SU-DHL-6 (cell line): ENCODE results near the gene ZFYVE1.

ENCODE experiments used
- H2AFZ ChIP-seq: fragments of 200-600 bp; sonication (generic); 2 replicates; pipeline ENCODE4 v1.6.1; 2014; ENCODE audit warnings: low read depth, mild to moderate bottlenecking, moderate library complexity, mixed read lengths, antibody characterized with exemption, low read length; ENCODE audit not compliant: severe bottlenecking
- H3F3A ChIP-seq: fragments of 200-600 bp; shearing (Covaris generic); 2 replicates; pipeline ENCODE4 v1.6.0; 2016; ENCODE audit warnings: antibody characterized with exemption, mild to moderate bottlenecking; ENCODE audit not compliant: insufficient read depth
- H3K27ac ChIP-seq: fragments of 200-600 bp; sonication (generic); 2 replicates; pipeline ENCODE4 v1.5.1; 2016; ENCODE audit warnings: low read depth, mild to moderate bottlenecking, low read length, moderate library complexity, mixed read lengths
- H3K27me3 ChIP-seq: fragments of 200-600 bp; sonication (generic), shearing (Covaris generic); 2 replicates; pipeline ENCODE4 v1.6.0; 2014; ENCODE audit warnings: mild to moderate bottlenecking, low read length
- H3K36me3 ChIP-seq: fragments of 200-600 bp; sonication (generic); 2 replicates; pipeline ENCODE4 v1.6.1; 2014; ENCODE audit warnings: mild to moderate bottlenecking, low read length, mixed read lengths
- H3K4me2 ChIP-seq: fragments of 300-600, 200-600 bp; shearing (Covaris generic), sonication (generic); 2 replicates; pipeline ENCODE4 v1.6.0; 2014; ENCODE audit warnings: low read length, low read depth, mild to moderate bottlenecking; ENCODE audit not compliant: poor library complexity, severe bottlenecking
- H3K4me3 ChIP-seq: fragments of 200-600 bp; sonication (generic); 2 replicates; pipeline ENCODE4 v1.5.1; 2014; ENCODE audit warnings: antibody characterized with exemption, low read length, mild to moderate bottlenecking, mixed read lengths; ENCODE audit not compliant: insufficient read depth, poor library complexity, severe bottlenecking
- H3K79me2 ChIP-seq: fragments of 200-600 bp; sonication (generic); 2 replicates; pipeline ENCODE4 v1.6.1; 2014; ENCODE audit warnings: mild to moderate bottlenecking, low read length, moderate library complexity; ENCODE audit not compliant: insufficient read depth
- H3K9ac ChIP-seq: fragments of 200-600 bp; sonication (generic); 2 replicates; pipeline ENCODE4 v1.7.0; 2014; ENCODE audit warnings: mild to moderate bottlenecking, low read length
- H3K9me2 ChIP-seq: fragments of 200-600 bp; sonication (generic); replicated peaks from 2 replicates; pipeline ENCODE4 v1.6.1; 2014; ENCODE audit warnings: low read length; ENCODE audit not compliant: insufficient read depth
- H3K9me3 ChIP-seq: fragments of 200-600 bp; sonication (generic); 2 replicates; pipeline ENCODE4 v1.6.1; 2014; ENCODE audit warnings: low read length, mixed read lengths; ENCODE audit not compliant: insufficient read depth
- H4K20me1 ChIP-seq: fragments of 200-600 bp; sonication (generic); 2 replicates; pipeline ENCODE4 v1.6.1; 2014; ENCODE audit warnings: low read depth, mild to moderate bottlenecking, antibody characterized with exemption, low read length, moderate library complexity, mixed read lengths
- EZH2phosphoT487 ChIP-seq: fragments of 200-600 bp; sonication (generic), shearing (Covaris generic); conservative IDR thresholded peaks from 2 replicates; pipeline ENCODE4 v1.6.1; 2018; ENCODE audit warnings: mild to moderate bottlenecking, antibody characterized with exemption, low read length, moderate library complexity, mixed read lengths
- TF ChIP-seq, protein P1 (sequence below): fragments of 200-600 bp; sonication (generic); IDR thresholded peaks from one replicate; pipeline ENCODE4 v1.5.1; 2017; ENCODE audit warnings: antibody characterized with exemption, mild to moderate bottlenecking, low read length, moderate library complexity; ENCODE audit not compliant: insufficient read depth, poor library complexity, severe bottlenecking

ZFYVE1 gene

DNA sequence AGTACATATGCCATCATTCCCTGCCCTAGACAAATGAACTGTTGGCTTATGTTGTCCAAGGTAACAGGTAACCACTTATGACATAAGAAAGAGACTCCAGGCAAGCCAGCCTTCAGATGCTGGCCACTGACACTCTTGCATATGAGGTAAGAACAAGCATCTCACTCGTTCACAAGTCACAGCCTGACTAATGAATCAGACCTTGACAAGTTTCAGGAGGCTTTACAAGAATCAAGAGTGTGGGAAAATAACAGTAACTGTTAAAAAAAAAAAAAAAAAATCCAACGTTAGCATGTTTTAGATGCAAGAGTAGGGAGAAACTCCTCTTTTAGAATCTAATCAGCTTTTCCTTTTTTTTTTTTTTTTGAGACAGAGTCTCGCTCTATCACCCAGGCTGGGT is 40.7 kb downstream of the ZFYVE1 start:
- Histone ChIP-seq H3F3A (no peaks in the 10 kb centered on the region), H3K27ac (no peak overlapping the region), H3K9ac (no peak overlapping the region), H3K9me3 (no peaks in the 10 kb centered on the region), H2AFZ (no peak overlapping the region), H3K9me2 (no peaks in the 10 kb centered on the region), H3K4me2 (no peak overlapping the region), H3K4me3 (no peak overlapping the region), H3K27me3 (no peaks in the 10 kb centered on the region), H4K20me1 (no peaks in the 10 kb centered on the region), H3K79me2 (no peaks in the 10 kb centered on the region), H3K36me3 (no peaks in the 10 kb centered on the region)
- TF ChIP-seq, protein P1, sequence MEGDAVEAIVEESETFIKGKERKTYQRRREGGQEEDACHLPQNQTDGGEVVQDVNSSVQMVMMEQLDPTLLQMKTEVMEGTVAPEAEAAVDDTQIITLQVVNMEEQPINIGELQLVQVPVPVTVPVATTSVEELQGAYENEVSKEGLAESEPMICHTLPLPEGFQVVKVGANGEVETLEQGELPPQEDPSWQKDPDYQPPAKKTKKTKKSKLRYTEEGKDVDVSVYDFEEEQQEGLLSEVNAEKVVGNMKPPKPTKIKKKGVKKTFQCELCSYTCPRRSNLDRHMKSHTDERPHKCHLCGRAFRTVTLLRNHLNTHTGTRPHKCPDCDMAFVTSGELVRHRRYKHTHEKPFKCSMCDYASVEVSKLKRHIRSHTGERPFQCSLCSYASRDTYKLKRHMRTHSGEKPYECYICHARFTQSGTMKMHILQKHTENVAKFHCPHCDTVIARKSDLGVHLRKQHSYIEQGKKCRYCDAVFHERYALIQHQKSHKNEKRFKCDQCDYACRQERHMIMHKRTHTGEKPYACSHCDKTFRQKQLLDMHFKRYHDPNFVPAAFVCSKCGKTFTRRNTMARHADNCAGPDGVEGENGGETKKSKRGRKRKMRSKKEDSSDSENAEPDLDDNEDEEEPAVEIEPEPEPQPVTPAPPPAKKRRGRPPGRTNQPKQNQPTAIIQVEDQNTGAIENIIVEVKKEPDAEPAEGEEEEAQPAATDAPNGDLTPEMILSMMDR, result no peak
- no peak for TF ChIP-seq EZH2phosphoT487

DNA sequence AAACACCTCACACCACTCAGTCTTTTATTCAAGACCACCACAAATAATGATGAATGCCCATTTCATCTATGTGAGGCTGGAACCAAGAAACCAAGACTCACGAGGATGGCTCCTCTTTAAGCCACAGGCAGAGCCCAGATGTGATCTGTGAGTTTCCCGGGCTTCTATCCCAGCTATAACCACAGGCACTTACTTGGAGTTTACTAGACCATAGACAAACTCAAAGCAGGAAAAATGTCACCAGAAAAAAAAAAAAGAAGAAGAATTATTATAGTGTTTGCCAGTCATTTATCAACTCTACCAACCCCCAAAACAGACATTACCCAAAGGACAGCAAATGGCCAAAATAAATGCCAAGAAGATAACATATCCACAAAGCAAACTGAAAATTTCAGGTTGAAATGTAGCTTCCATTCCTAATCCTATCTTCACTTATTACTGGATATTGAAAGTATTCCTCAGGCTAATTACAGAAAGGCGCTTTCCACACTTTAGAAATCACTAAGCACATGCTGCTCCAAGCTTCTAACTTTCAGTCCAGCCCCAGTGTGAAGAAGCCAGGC is 44.7 kb downstream of the ZFYVE1 start:
- Histone ChIP-seq H3K4me3 (no peak overlapping the region), H2AFZ (no peak overlapping the region), H3K9me3 (no peaks in the 10 kb centered on the region), H3K27me3 (no peaks in the 10 kb centered on the region), H3K4me2 (no peak overlapping the region), H3K9me2 (no peaks in the 10 kb centered on the region), H3K36me3 (no peaks in the 10 kb centered on the region), H3K9ac (no peak overlapping the region), H3K27ac (no peak overlapping the region), H3F3A (no peaks in the 10 kb centered on the region), H4K20me1 (no peaks in the 10 kb centered on the region), H3K79me2 (no peaks in the 10 kb centered on the region)
- TF ChIP-seq EZH2phosphoT487, result no peak
- TF ChIP-seq, protein P1, result no peak

DNA sequence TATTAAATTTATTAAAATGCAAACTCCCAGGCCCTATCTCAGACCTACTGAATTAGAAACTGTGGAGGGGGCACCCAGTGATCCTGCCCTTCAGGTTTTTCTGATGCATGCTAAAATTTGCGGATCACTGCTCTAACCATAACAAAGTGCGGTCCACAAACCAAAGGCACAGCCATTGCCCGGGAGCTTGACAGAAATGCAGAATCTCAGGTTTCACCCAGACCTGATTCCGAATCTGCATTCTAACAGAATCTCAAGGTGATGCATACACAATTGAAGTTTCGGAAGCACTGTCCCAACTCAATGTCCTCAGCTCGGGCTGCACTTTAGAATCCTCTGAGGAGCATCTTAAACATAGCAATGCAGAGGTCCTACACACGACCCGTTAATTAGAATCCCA is 46.0 kb downstream of the ZFYVE1 start:
- no peaks in the 10 kb centered on the region for H4K20me1 ChIP-seq
- H3K79me2 ChIP-seq, result no peaks in the 10 kb centered on the region
- no peaks in the 10 kb centered on the region for H3K9me3 ChIP-seq
- no peak for TF ChIP-seq EZH2phosphoT487
- TF ChIP-seq, protein P1, result no peak
- H2AFZ ChIP-seq, result no peak overlapping the region
- no peak overlapping the region for H3K4me2 ChIP-seq
- H3K27ac ChIP-seq, result no peak overlapping the region
- H3K36me3 ChIP-seq, result no peaks in the 10 kb centered on the region
- no peak overlapping the region for H3K4me3 ChIP-seq
- H3K27me3 ChIP-seq, result no peaks in the 10 kb centered on the region
- H3F3A ChIP-seq, result no peaks in the 10 kb centered on the region
- H3K9ac ChIP-seq, result no peak overlapping the region
- no peaks in the 10 kb centered on the region for H3K9me2 ChIP-seq
